Sigmoid colon (tissue), 7 donors: ENCODE results near the gene GRIN2D. TPM values are rescaled to one million over a fixed set of nuclear protein-coding genes. Genes with fewer than 3 reads are reported as not detected.

Experiments used
- DNase-seq: peaks from one replicate; pipeline ENCODE4 v3.0.0-alpha.2; 2019
- H3K27ac ChIP-seq, 4 donors: fragments of 200-600 bp; sonication (generic); one replicate each; pipeline ENCODE4 v1.5.1; 2016 to 2019; ENCODE audit warnings: mild to moderate bottlenecking in 1 of 4
- H3K27me3 ChIP-seq, 3 donors: fragments of 200-600 bp; sonication (generic); one replicate each; pipeline ENCODE4 v1.5.1; 2019; ENCODE audit warnings: mild to moderate bottlenecking in 1 of 3
- H3K36me3 ChIP-seq, 4 donors: fragments of 200-600 bp; sonication (generic); one replicate each; pipeline ENCODE4 v1.5.1; 2016 to 2019
- H3K4me1 ChIP-seq, 4 donors: fragments of 200-600 bp; sonication (generic); one replicate each; pipeline ENCODE4 v1.5.1; 2017 to 2019
- H3K4me3 ChIP-seq, 4 donors: fragments of 200-600 bp; sonication (generic); one replicate each; pipeline ENCODE4 v1.5.1; 2017 to 2019; ENCODE audit warnings: mild to moderate bottlenecking in 2 of 4, moderate library complexity in 1 of 4
- H3K9me3 ChIP-seq, 4 donors: fragments of 200-600 bp in 3 of 4; sonication (generic) in 3 of 4; one replicate each; pipeline versions ENCODE4 v1.5.1 to v1.6.1; 2013 to 2019
- EP300 ChIP-seq, 4 donors: sonication (generic); formaldehyde crosslinking; IDR thresholded peaks; one replicate each; pipeline ENCODE4 v1.6.1; 2017; ENCODE audit warnings: antibody characterized with exemption in 4 of 4
- POLR2A ChIP-seq, 2 donors: fragments of 450-650 bp; IDR thresholded peaks; one replicate each; pipeline ENCODE4 v1.6.1; 2016; ENCODE audit warnings: antibody characterized with exemption in 2 of 2, mild to moderate bottlenecking in 2 of 2, moderate library complexity in 2 of 2
- POLR2AphosphoS5 ChIP-seq, 4 donors: sonication (generic); formaldehyde crosslinking; IDR thresholded peaks; one replicate each; pipeline ENCODE4 v1.6.1; 2017; ENCODE audit warnings: antibody characterized with exemption in 4 of 4
- WGBS, 2 donors: extraction: QIAGEN DNeasy Blood & Tissue Kit; methylation state at CpG; one replicate each; pipeline ENCODE4 v1.1.7; 2013; 5-methylcytosine and 5-hydroxymethylcytosine counted together
- intact Hi-C: fragments of 100-400 bp; cut with DNase I; formaldehyde crosslinking; loops from one replicate; pipeline ENCODE4 v1.15.1; 2023
- polyA plus RNA-seq, 3 donors: library from polyadenylated mRNA; stranded (reverse); fragments of 200-250 nt; gene quantifications; one replicate each; pipeline ENCODE4 v1.2.3, GENCODE V29; 2013
- total RNA-seq, 4 donors: library from RNA; depleted of rRNA; stranded (reverse); fragments of >200 nt; gene quantifications; one replicate each; pipeline ENCODE4 v1.1.0, GENCODE V29; 2016
- TF ChIP-seq, protein P1 (sequence below), 4 experiments: fragments of 450-650 bp in 3 of 4; fragments of 200-600 bp in 1 of 4; IDR thresholded peaks; one replicate each; pipeline ENCODE4 v1.5.1; 2016 to 2019; ENCODE audit warnings: antibody characterized with exemption in 4 of 4, mild to moderate bottlenecking in 3 of 4, moderate library complexity in 2 of 4
- donor health status: healthy with polysubstance abuse.
- donor health status: Bipolar disorder and iron deficiency.
- donor health status: healthy.

GRIN2D gene
- under 1 TPM in 3 of 4 donors, not detected in 1; under 0.01 to 0.36 (median 0.16) TPM for total RNA-seq
- polyA plus RNA-seq, result under 1 TPM in 1 of 3 donors, not detected in 2; 0.26 TPM

GRCh38 chr19:48393559-48394330 is at the start of gene GRIN2D:
TSS of gene GRIN2D (plus strand) at chr19:48393668. CDS start at chr19:48398393, 4,725 bp downstream.
- DNase-seq, result peak; percentile 71
- no peak for TF ChIP-seq EP300 (IDR thresholded peaks at IDR 0.05)
- TF ChIP-seq, protein P1, sequence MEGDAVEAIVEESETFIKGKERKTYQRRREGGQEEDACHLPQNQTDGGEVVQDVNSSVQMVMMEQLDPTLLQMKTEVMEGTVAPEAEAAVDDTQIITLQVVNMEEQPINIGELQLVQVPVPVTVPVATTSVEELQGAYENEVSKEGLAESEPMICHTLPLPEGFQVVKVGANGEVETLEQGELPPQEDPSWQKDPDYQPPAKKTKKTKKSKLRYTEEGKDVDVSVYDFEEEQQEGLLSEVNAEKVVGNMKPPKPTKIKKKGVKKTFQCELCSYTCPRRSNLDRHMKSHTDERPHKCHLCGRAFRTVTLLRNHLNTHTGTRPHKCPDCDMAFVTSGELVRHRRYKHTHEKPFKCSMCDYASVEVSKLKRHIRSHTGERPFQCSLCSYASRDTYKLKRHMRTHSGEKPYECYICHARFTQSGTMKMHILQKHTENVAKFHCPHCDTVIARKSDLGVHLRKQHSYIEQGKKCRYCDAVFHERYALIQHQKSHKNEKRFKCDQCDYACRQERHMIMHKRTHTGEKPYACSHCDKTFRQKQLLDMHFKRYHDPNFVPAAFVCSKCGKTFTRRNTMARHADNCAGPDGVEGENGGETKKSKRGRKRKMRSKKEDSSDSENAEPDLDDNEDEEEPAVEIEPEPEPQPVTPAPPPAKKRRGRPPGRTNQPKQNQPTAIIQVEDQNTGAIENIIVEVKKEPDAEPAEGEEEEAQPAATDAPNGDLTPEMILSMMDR (IDR thresholded peaks at IDR 0.05), result no peak
- no peak for TF ChIP-seq POLR2A (IDR thresholded peaks at IDR 0.05)
- no peak for TF ChIP-seq POLR2AphosphoS5 (IDR thresholded peaks at IDR 0.05)
- Histone ChIP-seq H3K4me3 (peak within 1 kb of the TSS in 1 of 4 donors; percentile 16), H3K4me1 (peaks cover 0 to 48% (median 39%) of the 10 kb centered on the region in 4 donors), H3K27me3 (peaks cover 45 to 67% (median 65%) of the 10 kb centered on the region in 3 donors), H3K27ac (no peak within 1 kb of the TSS), H3K9me3 (no peaks in the 10 kb centered on the region), H3K36me3 (peaks cover 0 to 7% (median 6%) of the 10 kb centered on the region in 4 donors)
- 1 to 2% methylated on average over 40 of the region's 40 CpGs for WGBS, 2 donors
- intact Hi-C loops, result loop anchor here (5.0 kb wide), 1 partner anchor 99 kb away; no protein-coding TSS in a partner anchor

- no peaks in the 10 kb centered on the region for H3K27me3 ChIP-seq
- H3K9me3 ChIP-seq, result no peaks in the 10 kb centered on the region
- intact Hi-C loops, result no loop called here
- DNase-seq, result no peak
- no peak overlapping the region for H3K27ac ChIP-seq
- H3K4me1 ChIP-seq, result peaks cover 0 to 5% (median 0%) of the 10 kb centered on the region in 4 donors
- peaks cover 0 to 12% (median 0%) of the 10 kb centered on the region in 4 donors for H3K36me3 ChIP-seq
- 98 to 99% methylated on average over 6 of the region's 6 CpGs for WGBS, 2 donors
- H3K4me3 ChIP-seq, result no peak overlapping the region
- TF ChIP-seq POLR2A (IDR thresholded peaks at IDR 0.05) (no peak), EP300 (IDR thresholded peaks at IDR 0.05) (no peak), POLR2AphosphoS5 (IDR thresholded peaks at IDR 0.05) (no peak)
- TF ChIP-seq, protein P1 (IDR thresholded peaks at IDR 0.05), result no peak
Observed at GRCh38 chr19:48344892-48345291, 48.6 kb upstream of the GRIN2D start.

- Histone ChIP-seq H3K27ac (no peak overlapping the region), H3K27me3 (no peaks in the 10 kb centered on the region), H3K9me3 (no peaks in the 10 kb centered on the region), H3K4me1 (peaks cover 0 to 5% (median 0%) of the 10 kb centered on the region in 4 donors), H3K4me3 (no peak overlapping the region), H3K36me3 (peaks cover 0 to 12% (median 0%) of the 10 kb centered on the region in 4 donors)
- WGBS, 2 donors, result 91 to 94% methylated on average over 2 of the region's 2 CpGs
- TF ChIP-seq, protein P1 (IDR thresholded peaks at IDR 0.05), result no peak
- no peak for TF ChIP-seq POLR2A (IDR thresholded peaks at IDR 0.05)
- no peak for TF ChIP-seq POLR2AphosphoS5 (IDR thresholded peaks at IDR 0.05)
- TF ChIP-seq EP300 (IDR thresholded peaks at IDR 0.05), result no peak
- intact Hi-C loops, result no loop called here
- no peak for DNase-seq
Observed at GRCh38 chr19:48346191-48346590, 47.3 kb upstream of the GRIN2D start.

GRCh38 chr19:48348045-48348444 is 45.4 kb upstream of the GRIN2D start:
- no peaks in the 10 kb centered on the region for H3K27me3 ChIP-seq
- peaks cover 0 to 5% (median 0%) of the 10 kb centered on the region in 4 donors for H3K4me1 ChIP-seq
- no peak for TF ChIP-seq EP300 (IDR thresholded peaks at IDR 0.05)
- no peak for TF ChIP-seq POLR2A (IDR thresholded peaks at IDR 0.05)
- no peak for TF ChIP-seq POLR2AphosphoS5 (IDR thresholded peaks at IDR 0.05)
- TF ChIP-seq, protein P1 (IDR thresholded peaks at IDR 0.05), result no peak
- peaks cover 0 to 6% (median 0%) of the 10 kb centered on the region in 4 donors for H3K36me3 ChIP-seq
- intact Hi-C loops, result no loop called here
- no peak overlapping the region for H3K27ac ChIP-seq
- H3K4me3 ChIP-seq, result no peak overlapping the region
- no peaks in the 10 kb centered on the region for H3K9me3 ChIP-seq
- DNase-seq, result no peak
- 77% methylated on average over 5 of the region's 5 CpGs for WGBS, 2 donors
